DND-41 (cell line): ENCODE data around the gene ZNF3.

Experiments used
- ATAC-seq: fragments of 200-7000 bp; cut with Tn5 transposase; 3 replicates; pipeline ENCODE4 v1.9.1; 2021; ENCODE audit warnings: low read depth; ENCODE audit not compliant: insufficient read depth
- DNase-seq: peaks from one replicate; pipeline ENCODE4 v3.0.0-alpha.2; 2020
- H2AFZ ChIP-seq: 2 replicates; pipeline ENCODE4 v1.6.0; 2012; ENCODE audit warnings: low read depth, low read length
- H3K27ac ChIP-seq: 2 replicates; pipeline ENCODE4 v1.5.1; 2012; ENCODE audit warnings: low read length, inconsistent platforms
- H3K27me3 ChIP-seq: fragments of 200-600 bp; sonication (generic); 2 replicates; pipeline ENCODE4 v1.6.0; 2012; ENCODE audit warnings: low read length, mild to moderate bottlenecking, inconsistent platforms; ENCODE audit not compliant: insufficient read depth, poor library complexity
- H3K36me3 ChIP-seq: 2 replicates; pipeline ENCODE4 v1.5.1; 2012; ENCODE audit warnings: low read length, inconsistent platforms; ENCODE audit not compliant: insufficient read depth
- H3K4me1 ChIP-seq: 2 replicates; pipeline ENCODE4 v1.5.1; 2012; ENCODE audit warnings: mild to moderate bottlenecking, low read length; ENCODE audit not compliant: insufficient read depth
- H3K4me2 ChIP-seq: 2 replicates; pipeline ENCODE4 v1.6.0; 2012; ENCODE audit warnings: mild to moderate bottlenecking, moderate library complexity, low read length, inconsistent platforms; ENCODE audit not compliant: insufficient read depth
- H3K4me3 ChIP-seq, 2 experiments: fragments of 200-600 bp in 1 of 2; shearing (Covaris generic) in 1 of 2; 2 replicates each; pipeline ENCODE4 v1.5.1; 2012 to 2016; ENCODE audit warnings: inconsistent platforms in 2 of 2, low read length in 2 of 2, mild to moderate bottlenecking in 2 of 2, low read depth in 1 of 2, moderate library complexity in 1 of 2
- H3K79me2 ChIP-seq: 2 replicates; pipeline ENCODE4 v1.6.0; 2012; ENCODE audit warnings: low read length, inconsistent platforms; ENCODE audit not compliant: insufficient read depth
- H3K9ac ChIP-seq: 2 replicates; pipeline ENCODE4 v1.6.0; 2012; ENCODE audit warnings: low read depth, mild to moderate bottlenecking, inconsistent platforms, low read length, moderate library complexity
- H3K9me3 ChIP-seq: 2 replicates; pipeline ENCODE4 v1.5.1; 2012; ENCODE audit warnings: low read length, moderate library complexity, mild to moderate bottlenecking, inconsistent platforms; ENCODE audit not compliant: insufficient read depth, severe bottlenecking
- H4K20me1 ChIP-seq: 2 replicates; pipeline ENCODE4 v1.6.0; 2012; ENCODE audit warnings: low read length; ENCODE audit not compliant: insufficient read depth
- EZH2 ChIP-seq: IDR thresholded peaks from 3 replicates; pipeline ENCODE4 v1.6.1; 2012; ENCODE audit warnings: borderline replicate concordance, low read depth, mild to moderate bottlenecking, moderate library complexity, low read length, inconsistent platforms; ENCODE audit not compliant: severe bottlenecking
- TF ChIP-seq, protein P1 (sequence below): IDR thresholded peaks from 2 replicates; pipeline ENCODE4 v1.5.1; 2012; ENCODE audit warnings: borderline replicate concordance, low read length, moderate library complexity, mild to moderate bottlenecking; ENCODE audit not compliant: poor library complexity, severe bottlenecking; ENCODE audit errors: extremely low read depth

The ZNF3 gene

DNA sequence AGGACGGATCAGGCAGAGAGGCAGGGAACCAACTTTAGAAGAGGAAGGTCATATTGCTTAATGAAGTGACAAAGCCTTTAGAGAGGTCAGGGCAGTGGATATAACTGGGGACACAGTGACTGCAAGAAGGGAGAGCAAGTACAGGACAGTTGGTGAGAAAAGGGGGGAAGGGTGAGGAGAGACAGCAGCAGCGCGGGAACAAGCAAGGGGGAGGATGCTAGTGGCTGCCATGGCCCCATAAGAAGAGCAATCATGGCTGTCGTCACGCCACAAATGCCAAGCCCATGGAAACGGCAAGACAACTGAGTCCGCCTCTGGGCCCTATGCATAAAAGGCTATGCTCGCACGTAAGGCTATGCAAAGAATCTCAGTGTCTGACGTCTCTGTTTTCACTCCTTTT is 9.1 kb downstream of the ZNF3 start:
- Histone ChIP-seq H2AFZ (no peak overlapping the region), H3K27me3 (no peaks in the 10 kb centered on the region), H3K4me1 (no peaks in the 10 kb centered on the region), H3K4me3 (no peak overlapping the region), H4K20me1 (peaks cover 2% of the 10 kb centered on the region; the same call in 1 of the 2 replicates), H3K4me2 (no peak overlapping the region), H3K27ac (no peak overlapping the region), H3K79me2 (peaks cover 29% of the 10 kb centered on the region), H3K36me3 (peaks cover 87% of the 10 kb centered on the region), H3K9me3 (peaks cover 24% of the 10 kb centered on the region), H3K9ac (no peak overlapping the region)
- DNase-seq (no peak), ATAC-seq (no peak)
- TF ChIP-seq, protein P1, sequence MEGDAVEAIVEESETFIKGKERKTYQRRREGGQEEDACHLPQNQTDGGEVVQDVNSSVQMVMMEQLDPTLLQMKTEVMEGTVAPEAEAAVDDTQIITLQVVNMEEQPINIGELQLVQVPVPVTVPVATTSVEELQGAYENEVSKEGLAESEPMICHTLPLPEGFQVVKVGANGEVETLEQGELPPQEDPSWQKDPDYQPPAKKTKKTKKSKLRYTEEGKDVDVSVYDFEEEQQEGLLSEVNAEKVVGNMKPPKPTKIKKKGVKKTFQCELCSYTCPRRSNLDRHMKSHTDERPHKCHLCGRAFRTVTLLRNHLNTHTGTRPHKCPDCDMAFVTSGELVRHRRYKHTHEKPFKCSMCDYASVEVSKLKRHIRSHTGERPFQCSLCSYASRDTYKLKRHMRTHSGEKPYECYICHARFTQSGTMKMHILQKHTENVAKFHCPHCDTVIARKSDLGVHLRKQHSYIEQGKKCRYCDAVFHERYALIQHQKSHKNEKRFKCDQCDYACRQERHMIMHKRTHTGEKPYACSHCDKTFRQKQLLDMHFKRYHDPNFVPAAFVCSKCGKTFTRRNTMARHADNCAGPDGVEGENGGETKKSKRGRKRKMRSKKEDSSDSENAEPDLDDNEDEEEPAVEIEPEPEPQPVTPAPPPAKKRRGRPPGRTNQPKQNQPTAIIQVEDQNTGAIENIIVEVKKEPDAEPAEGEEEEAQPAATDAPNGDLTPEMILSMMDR, result no peak
- TF ChIP-seq EZH2, result no peak

DNA sequence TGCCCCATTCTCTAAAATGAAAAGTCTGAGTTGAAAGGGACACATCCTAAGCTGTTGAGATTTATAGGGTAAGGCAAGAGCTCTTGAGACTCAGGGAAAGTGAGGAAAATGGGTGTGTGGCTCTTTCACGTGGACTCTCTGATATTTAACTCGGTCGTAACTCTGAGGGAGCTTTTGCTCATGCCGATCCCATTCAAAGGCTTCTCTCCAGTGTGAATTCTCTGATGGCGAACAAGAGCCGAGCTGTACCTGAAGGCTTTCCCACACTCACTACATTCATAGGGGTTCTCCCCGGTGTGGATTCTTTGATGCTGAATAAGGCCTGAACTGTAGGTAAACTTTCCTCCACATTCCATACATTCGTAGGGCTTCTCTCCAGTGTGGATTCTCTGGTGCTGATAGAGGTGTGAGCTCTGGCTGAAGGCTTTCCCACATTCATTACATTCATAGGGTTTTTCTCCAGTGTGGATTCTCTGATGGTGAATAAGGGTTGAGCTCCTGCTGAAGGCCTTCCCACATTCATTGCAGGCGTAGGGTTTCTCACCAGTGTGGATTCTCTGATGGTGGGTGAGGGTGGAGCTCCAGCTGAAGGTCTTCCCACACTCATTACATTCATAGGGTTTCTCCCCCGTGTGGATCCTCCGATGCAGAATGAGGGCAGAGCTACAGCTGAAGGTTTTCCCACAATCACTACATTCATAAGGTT is 10.4 kb downstream of the ZNF3 start:
- no peak for ATAC-seq
- Histone ChIP-seq H3K4me2 (no peak overlapping the region), H3K27me3 (no peaks in the 10 kb centered on the region), H3K9ac (no peak overlapping the region), H3K9me3 (peaks cover 24% of the 10 kb centered on the region), H3K27ac (no peak overlapping the region), H3K79me2 (peaks cover 17% of the 10 kb centered on the region), H3K4me1 (no peaks in the 10 kb centered on the region), H3K36me3 (peaks cover 81% of the 10 kb centered on the region), H3K4me3 (no peak overlapping the region), H2AFZ (no peak overlapping the region), H4K20me1 (no peaks in the 10 kb centered on the region)
- DNase-seq, result no peak
- TF ChIP-seq, protein P1, result no peak
- no peak for TF ChIP-seq EZH2

DNA sequence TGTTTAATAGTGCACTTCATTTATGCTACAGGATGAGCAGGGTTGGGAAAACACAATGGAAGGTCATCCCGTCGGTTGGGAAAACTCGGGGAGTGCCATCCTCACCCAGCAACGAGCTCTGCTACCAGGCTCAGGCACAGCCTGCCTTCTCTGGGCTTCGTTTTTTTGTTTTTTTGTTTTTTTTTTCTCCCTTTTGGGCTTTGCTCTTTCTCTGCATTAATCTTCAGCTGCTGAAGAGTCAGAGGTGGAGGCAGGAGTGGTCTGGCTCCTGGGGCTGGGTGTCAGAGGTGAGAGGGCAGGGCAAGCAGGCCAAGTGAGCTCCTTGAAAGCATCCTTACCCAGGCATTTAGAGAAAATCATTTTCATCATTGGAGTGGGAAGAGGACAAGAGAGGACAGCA is 11.5 kb downstream of the ZNF3 start:
- peaks cover 5% of the 10 kb centered on the region; the same call in 1 of the 2 replicates for H3K79me2 ChIP-seq
- H3K27ac ChIP-seq, result no peak overlapping the region
- TF ChIP-seq, protein P1, result no peak
- no peak for TF ChIP-seq EZH2
- no peak overlapping the region for H3K4me3 ChIP-seq
- H3K9me3 ChIP-seq, result peaks cover 24% of the 10 kb centered on the region
- no peaks in the 10 kb centered on the region for H3K27me3 ChIP-seq
- ATAC-seq, result no peak
- H3K36me3 ChIP-seq, result peaks cover 77% of the 10 kb centered on the region
- H3K9ac ChIP-seq, result no peak overlapping the region
- no peak overlapping the region for H2AFZ ChIP-seq
- no peak for DNase-seq
- no peak overlapping the region for H3K4me2 ChIP-seq
- no peaks in the 10 kb centered on the region for H3K4me1 ChIP-seq
- H4K20me1 ChIP-seq, result no peaks in the 10 kb centered on the region
